HG03378 (cell line): ENCODE measurements around the gene SLC22A8.
"Not testable (repeated sequence)": the region's sequence is repeated elsewhere in the genome, so short reads cannot be mapped to it uniquely, and the experiment has no call there.

ENCODE experiments used
- ATAC-seq: cut with Tn5 transposase; IDR thresholded peaks from one replicate; pipeline ENCODE4 v1.9.1; 2021; ENCODE audit warnings: mild to moderate bottlenecking, moderate library complexity; ENCODE audit not compliant: unreplicated experiment

The SLC22A8 gene

DNA sequence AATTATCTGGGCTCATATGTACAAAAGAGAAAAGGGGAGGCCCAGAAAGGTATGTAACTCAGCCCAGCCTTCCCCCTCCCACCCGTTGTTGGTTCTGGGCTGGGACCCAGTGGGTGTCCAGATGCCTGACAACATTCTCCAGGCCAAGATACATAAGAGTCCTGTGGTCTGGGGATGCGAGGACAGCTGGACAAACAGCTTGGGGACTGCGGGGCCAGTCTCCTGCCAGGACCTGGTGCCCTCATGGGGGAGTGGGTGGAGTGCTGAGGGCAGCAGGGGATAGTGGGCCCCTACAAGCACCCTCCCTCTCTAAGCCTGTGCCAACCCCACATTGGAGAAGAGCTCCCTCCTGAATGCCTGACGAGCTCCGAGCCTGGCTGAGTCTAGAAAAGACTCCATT, 27.4 kb downstream of the SLC22A8 start:
- ATAC-seq, result no peak

DNA sequence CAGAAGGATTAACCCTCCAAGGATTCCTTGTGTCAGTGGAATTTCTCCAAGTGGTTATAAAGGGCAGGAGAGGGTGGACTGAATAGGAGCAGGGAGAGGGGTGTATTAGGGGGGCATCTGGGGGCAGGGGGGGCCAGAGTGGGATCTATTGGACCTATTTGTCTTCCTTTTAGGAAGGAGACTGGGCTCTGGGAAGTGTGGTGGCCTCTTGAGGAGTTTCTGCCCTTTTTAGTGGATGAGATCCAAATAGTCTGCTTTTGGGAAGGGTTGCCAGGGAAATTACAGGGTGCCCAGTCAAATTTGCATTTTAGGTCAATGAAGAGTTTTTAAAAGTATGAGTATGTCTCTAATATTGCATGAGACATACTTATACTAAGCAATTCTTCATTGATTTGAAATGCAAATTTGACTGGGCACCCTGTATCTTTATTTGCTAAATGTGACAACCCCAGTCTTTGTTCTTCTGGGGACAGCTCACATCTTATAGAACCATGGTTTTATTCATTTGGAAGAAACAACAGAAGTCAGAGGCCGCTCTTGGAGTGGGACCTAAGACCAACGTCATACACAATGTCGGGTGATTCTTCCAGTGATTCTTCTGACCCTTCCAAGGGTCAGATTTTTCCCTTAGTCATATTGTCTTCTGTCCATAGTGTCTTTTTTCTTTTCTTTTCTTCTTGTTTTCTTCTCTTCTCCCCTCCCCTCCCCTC, 30.4 kb downstream of the SLC22A8 start:
- no peak for ATAC-seq

GRCh38 chr11:62984451-62984991, 31.1 kb downstream of the SLC22A8 start, which contains the start of gene SLC22A6:
Gene SLC22A6, minus strand, starts transcription at chr11:62984967. Its CDS starts 277 bp downstream, at chr11:62984690.
- ATAC-seq, result no peak

DNA sequence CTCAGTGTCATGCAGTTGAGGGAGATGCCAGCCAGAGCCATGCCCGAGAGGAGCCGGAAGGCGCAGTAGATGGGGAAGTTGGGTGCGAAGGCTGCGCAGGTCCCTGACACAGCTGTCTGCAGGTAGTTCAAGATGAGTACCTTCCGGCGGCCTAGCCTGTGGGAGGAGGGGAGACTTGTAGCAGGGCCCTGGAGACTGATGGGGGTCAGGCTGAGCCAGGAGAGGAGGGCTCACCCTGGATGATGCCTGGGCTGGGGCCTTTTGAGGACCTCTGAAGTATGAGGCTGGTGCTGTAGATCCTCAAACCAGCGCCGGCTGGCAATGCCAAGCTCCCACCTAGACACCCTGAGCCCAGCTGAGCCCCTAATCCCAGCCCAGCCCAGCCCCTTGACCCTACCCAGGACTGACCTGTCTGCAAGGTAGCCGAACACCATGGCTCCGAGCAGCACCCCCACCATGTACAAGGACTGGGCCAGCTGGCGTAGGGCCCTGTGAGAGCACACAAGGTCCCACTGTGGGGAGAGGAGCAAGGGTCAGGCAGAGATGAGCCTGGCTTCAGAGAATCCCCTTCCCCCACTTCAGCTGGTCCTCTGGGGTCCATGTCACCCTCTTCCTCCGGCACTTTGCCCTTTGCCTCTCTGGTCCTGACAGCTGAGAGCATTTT, 32.0 kb downstream of the SLC22A8 start:
- no peak for ATAC-seq

GRCh38 chr11:62981743-62982142, 33.9 kb downstream of the SLC22A8 start:
- ATAC-seq, result no peak

GRCh38 chr11:62980133-62980760, 35.4 kb downstream of the SLC22A8 start:
- ATAC-seq, result no peak

DNA sequence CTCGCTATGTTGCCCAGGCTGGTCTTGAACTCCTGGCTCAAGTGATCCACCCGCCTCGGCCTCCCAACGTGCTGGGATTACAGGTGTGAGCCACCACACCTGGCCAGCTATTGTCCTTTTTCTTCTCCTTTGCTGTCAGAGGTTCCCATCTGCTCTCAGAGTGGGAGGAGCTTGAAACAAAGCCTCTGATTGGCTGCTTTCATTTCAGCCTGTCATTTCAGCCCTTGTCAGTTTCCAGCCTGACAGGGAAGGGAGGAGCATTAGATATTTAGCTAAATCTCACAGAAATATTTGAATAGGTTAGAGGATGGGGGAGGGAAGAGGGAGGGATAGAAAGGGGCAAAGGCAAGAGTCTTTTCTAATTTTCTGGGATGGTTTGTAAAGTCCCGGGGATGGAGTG, 39.5 kb downstream of the SLC22A8 start:
- ATAC-seq, result no peak

GRCh38 chr11:62974848-62975522, 40.7 kb downstream of the SLC22A8 start:
- no peak for ATAC-seq

DNA sequence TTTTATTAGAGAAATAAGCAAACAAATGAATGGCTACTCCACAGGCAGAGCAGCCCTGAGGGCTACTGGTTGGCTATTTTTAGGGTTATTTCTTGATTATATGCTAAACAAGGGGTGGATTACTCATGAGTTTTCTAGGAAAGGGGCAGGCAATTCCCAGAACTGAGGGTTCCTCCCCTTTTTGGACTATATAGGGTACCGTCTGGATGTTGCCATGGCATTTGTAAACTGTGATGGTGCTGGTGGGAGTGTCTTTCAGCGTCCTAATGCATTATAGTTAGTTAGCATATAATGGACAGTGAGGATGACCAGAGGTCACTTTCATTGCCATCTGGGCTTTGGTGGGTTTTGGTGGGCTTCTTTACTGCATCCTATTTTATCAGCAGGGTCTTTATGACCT, 50.1 kb downstream of the SLC22A8 start:
- no peak for ATAC-seq

GRCh38 chr11:62962391-62962790, 53.2 kb downstream of the SLC22A8 start:
- ATAC-seq, result no peak

GRCh38 chr11:62961017-62961570, 54.5 kb downstream of the SLC22A8 start:
- no peak for ATAC-seq

GRCh38 chr11:62959422-62959980, 56.1 kb downstream of the SLC22A8 start:
- no peak for ATAC-seq

- no peak for ATAC-seq
These were observed 56.9 kb downstream of the SLC22A8 start for GRCh38 chr11:62958547-62959421.

- ATAC-seq, result no peak
These were observed 58.5 kb downstream of the SLC22A8 start for GRCh38 chr11:62957147-62957546.

- ATAC-seq, result no peak
These were observed 61.2 kb downstream of the SLC22A8 start for GRCh38 chr11:62954478-62954877.

- no peak for ATAC-seq
These were observed 61.8 kb downstream of the SLC22A8 start for GRCh38 chr11:62953811-62954210.

GRCh38 chr11:62948765-62949320, 66.8 kb downstream of the SLC22A8 start:
- ATAC-seq, result no peak

- ATAC-seq, result not testable (repeated sequence)
These were observed 70.1 kb downstream of the SLC22A8 start for GRCh38 chr11:62945538-62945937.
